ENCODE measurements around the gene SSBP4.

DNA sequence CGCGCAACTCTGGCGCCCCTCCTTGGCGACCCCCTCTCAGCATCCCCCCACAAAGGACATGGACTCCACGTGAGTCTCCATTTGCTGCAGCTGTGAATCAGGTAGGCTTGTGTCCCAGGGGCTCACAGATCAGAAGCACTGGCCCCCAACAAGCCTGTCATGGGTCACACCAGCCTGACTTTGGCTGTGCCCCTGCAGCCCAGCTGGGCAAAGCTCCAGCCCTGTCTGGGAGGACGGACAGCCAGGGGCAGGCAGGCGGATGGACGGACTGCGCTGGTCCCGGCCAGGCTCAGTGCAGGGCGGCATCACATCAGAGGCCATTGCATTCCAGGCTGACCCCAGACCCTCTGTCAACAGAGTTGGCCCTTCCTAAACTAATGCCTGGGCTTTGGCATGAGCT lies 47.2 kb downstream of the SSBP4 start:
- TF ChIP-seq, protein P1, sequence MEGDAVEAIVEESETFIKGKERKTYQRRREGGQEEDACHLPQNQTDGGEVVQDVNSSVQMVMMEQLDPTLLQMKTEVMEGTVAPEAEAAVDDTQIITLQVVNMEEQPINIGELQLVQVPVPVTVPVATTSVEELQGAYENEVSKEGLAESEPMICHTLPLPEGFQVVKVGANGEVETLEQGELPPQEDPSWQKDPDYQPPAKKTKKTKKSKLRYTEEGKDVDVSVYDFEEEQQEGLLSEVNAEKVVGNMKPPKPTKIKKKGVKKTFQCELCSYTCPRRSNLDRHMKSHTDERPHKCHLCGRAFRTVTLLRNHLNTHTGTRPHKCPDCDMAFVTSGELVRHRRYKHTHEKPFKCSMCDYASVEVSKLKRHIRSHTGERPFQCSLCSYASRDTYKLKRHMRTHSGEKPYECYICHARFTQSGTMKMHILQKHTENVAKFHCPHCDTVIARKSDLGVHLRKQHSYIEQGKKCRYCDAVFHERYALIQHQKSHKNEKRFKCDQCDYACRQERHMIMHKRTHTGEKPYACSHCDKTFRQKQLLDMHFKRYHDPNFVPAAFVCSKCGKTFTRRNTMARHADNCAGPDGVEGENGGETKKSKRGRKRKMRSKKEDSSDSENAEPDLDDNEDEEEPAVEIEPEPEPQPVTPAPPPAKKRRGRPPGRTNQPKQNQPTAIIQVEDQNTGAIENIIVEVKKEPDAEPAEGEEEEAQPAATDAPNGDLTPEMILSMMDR (IDR thresholded peaks at IDR 0.05) = no peak
- no peak for TF ChIP-seq RFX5 (IDR thresholded peaks at IDR 0.05; ENCODE audit: low read length)
- TF ChIP-seq, protein P2, sequence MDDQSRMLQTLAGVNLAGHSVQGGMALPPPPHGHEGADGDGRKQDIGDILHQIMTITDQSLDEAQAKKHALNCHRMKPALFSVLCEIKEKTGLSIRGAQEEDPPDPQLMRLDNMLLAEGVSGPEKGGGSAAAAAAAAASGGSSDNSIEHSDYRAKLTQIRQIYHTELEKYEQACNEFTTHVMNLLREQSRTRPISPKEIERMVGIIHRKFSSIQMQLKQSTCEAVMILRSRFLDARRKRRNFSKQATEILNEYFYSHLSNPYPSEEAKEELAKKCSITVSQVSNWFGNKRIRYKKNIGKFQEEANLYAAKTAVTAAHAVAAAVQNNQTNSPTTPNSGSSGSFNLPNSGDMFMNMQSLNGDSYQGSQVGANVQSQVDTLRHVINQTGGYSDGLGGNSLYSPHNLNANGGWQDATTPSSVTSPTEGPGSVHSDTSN (IDR thresholded peaks at IDR 0.05) = no peak
- no peak for TF ChIP-seq REST (IDR thresholded peaks at IDR 0.05; ENCODE audit: low read depth, low read length)
- TF ChIP-seq GATA2 (CRISPR knock-in tag; IDR thresholded peaks at IDR 0.05) = no peak
- no peak for TF ChIP-seq YY1 (IDR thresholded peaks at IDR 0.05; ENCODE audit: low read depth)
- no peak for TF ChIP-seq RCOR1 (IDR thresholded peaks at IDR 0.05; ENCODE audit: low read length)
- TF ChIP-seq, protein P3, sequence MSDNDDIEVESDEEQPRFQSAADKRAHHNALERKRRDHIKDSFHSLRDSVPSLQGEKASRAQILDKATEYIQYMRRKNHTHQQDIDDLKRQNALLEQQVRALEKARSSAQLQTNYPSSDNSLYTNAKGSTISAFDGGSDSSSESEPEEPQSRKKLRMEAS (IDR thresholded peaks at IDR 0.05; ENCODE audit: low read depth) = no peak
